ENCODE data around the gene ARRDC3. TPM values are rescaled to one million over a fixed set of nuclear protein-coding genes. Genes with fewer than 3 reads are reported as not detected.

Gene ARRDC3
- total and polyA plus RNA-seq, 8 donors: 7.3 to 79.6 (median 16.4) TPM

DNA sequence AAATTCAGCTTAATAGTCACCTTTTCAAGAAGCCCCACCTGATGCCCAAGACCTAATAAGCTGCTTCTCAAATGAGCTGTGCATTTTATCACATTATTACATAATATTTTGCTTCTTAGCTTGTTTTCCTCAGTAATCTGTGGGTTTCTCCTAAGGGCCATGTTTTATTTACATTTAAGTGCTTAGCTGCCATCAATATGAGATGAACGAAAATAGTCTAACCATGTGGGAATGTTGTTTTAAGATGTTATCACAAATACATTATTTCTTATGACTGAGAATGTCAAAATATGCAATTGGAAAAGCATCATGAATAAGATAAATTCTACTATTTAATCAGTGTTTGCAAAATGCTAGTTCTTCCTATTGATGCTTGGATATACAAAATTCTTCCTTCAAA, 10.1 kb downstream of the ARRDC3 start:
- Histone ChIP-seq H3K9me3 (no peaks in the 10 kb centered on the region), H3K4me1 (peaks cover 2 to 46% (median 29%) of the 10 kb centered on the region in 3 donors), H3K4me3 (no peak overlapping the region), H3K36me3 (peaks cover 0 to 78% (median 44%) of the 10 kb centered on the region in 3 donors), H3K27ac (no peak overlapping the region), H3K27me3 (no peaks in the 10 kb centered on the region)
- intact Hi-C loops (cut with DNase I): no loop called here
- DNase-seq (no peak), FAIRE-seq (peak; percentile 71), ATAC-seq (no peak)
- TF ChIP-seq, protein P1, sequence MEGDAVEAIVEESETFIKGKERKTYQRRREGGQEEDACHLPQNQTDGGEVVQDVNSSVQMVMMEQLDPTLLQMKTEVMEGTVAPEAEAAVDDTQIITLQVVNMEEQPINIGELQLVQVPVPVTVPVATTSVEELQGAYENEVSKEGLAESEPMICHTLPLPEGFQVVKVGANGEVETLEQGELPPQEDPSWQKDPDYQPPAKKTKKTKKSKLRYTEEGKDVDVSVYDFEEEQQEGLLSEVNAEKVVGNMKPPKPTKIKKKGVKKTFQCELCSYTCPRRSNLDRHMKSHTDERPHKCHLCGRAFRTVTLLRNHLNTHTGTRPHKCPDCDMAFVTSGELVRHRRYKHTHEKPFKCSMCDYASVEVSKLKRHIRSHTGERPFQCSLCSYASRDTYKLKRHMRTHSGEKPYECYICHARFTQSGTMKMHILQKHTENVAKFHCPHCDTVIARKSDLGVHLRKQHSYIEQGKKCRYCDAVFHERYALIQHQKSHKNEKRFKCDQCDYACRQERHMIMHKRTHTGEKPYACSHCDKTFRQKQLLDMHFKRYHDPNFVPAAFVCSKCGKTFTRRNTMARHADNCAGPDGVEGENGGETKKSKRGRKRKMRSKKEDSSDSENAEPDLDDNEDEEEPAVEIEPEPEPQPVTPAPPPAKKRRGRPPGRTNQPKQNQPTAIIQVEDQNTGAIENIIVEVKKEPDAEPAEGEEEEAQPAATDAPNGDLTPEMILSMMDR (IDR thresholded peaks at IDR 0.05): no peak
- 40 to 47% methylated on average over 1 of the region's 1 CpG for WGBS, 2 donors

DNA sequence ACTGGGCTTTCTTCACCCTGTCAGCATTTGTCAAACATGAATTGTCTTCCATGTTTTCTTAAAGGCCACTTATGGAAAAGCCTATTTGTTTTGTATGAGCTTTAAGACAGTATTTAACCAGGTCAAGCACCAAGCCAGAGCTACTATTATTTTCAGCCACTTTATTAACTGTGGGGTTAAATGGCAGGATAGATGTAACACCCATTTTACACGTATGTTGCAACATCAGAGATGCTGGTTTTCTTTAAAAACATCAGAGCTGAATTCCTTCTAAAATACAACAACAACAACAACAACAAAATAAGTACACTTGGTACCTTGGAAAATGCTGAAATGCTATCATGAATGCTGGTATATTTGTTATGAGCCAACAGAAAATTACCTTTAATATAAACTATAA, 13.6 kb downstream of the ARRDC3 start:
- H3K27ac ChIP-seq: no peak overlapping the region
- intact Hi-C loops (cut with DNase I): no loop called here
- peaks cover 0 to 53% (median 39%) of the 10 kb centered on the region in 3 donors for H3K36me3 ChIP-seq
- H3K9me3 ChIP-seq: no peaks in the 10 kb centered on the region
- H3K4me3 ChIP-seq: no peak overlapping the region
- no peak for DNase-seq
- peaks cover 0 to 18% (median 3%) of the 10 kb centered on the region in 3 donors for H3K4me1 ChIP-seq
- TF ChIP-seq, protein P1 (IDR thresholded peaks at IDR 0.05): no peak
- H3K27me3 ChIP-seq: no peaks in the 10 kb centered on the region
- ATAC-seq: peak in 1 of 4 donors; percentile 2
- 36 to 39% methylated on average over 1 of the region's 1 CpG for WGBS, 2 donors
- FAIRE-seq: no peak

DNA sequence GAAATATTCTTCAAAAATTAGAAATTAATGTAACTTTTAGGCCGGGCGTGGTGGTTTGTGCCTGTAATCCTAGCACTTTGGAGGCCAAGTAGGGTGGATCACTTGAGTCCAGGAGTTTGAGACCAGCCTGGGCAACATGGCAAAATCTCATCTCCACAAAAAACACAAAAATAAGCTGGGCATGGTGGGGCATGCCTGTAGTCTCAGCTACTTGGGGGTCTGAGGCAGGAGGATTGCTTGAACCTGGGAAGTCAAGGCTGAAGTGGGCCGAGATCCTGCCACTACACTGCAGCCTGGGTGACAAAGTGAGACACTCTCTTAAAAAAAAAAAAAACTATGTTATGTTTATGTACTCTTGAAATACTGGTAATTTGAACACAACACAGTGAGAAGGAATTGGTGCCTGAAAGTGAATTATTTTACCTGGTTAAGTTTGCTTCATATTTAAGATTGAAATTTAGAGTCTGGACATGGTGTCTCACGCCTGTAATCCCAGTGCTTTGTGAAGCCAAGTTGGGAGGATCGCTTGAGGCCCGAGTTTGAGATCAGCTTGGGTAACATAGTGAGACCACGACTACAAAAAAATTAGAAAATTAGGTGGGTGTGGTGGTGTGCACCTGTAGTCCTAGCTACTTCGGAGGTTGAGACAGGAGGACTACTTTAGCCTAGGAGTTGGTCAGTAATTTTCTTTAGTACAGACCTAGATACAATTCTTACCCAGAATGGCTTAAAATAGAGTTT, 15.0 kb downstream of the ARRDC3 start:
- DNase-seq (no peak), ATAC-seq (no peak), FAIRE-seq (no peak)
- WGBS, 2 donors: 94 to 96% methylated on average over 8 of the region's 8 CpGs
- Histone ChIP-seq H3K9me3 (no peaks in the 10 kb centered on the region), H3K36me3 (peaks cover 0 to 39% (median 30%) of the 10 kb centered on the region in 3 donors), H3K4me1 (peaks cover 0 to 14% (median 1%) of the 10 kb centered on the region in 3 donors), H3K27me3 (no peaks in the 10 kb centered on the region), H3K4me3 (no peak overlapping the region), H3K27ac (no peak overlapping the region)
- TF ChIP-seq, protein P1 (IDR thresholded peaks at IDR 0.05): no peak
- intact Hi-C loops (cut with DNase I): no loop called here

- no peak overlapping the region for H3K27ac ChIP-seq
- H3K4me1 ChIP-seq: peaks cover 0 to 8% (median 0%) of the 10 kb centered on the region in 3 donors
- no peaks in the 10 kb centered on the region for H3K27me3 ChIP-seq
- intact Hi-C loops (cut with DNase I): no loop called here
- peaks cover 0 to 33% (median 25%) of the 10 kb centered on the region in 3 donors for H3K36me3 ChIP-seq
- TF ChIP-seq, protein P1 (IDR thresholded peaks at IDR 0.05): no peak
- H3K9me3 ChIP-seq: no peaks in the 10 kb centered on the region
- no peak overlapping the region for H3K4me3 ChIP-seq
- FAIRE-seq (no peak), DNase-seq (no peak), ATAC-seq (peak in 1 of 4 donors; percentile 7)
Measured at GRCh38 chr5:91367344-91367743, 15.8 kb downstream of the ARRDC3 start.

DNA sequence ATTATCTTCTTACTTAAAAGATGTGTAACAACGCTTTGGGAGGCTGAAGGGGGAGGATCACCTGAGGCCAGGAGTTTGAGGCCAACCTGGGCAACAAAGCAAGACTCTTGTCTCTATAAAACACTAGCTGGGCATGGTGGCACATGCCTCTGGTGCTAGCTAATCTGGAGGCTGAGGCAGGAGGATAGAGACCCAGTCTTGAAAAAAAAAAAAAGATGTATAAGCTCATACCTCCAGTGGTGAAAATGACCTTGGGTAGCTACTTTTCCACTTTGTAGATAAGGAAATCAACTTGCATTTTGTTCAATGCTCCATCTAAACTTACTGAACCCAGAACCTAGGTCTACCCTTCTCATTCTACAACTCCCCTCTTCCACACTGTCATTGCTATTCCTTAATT, 16.6 kb downstream of the ARRDC3 start:
- Histone ChIP-seq H3K36me3 (peaks cover 0 to 25% (median 19%) of the 10 kb centered on the region in 3 donors), H3K4me1 (peaks cover 0 to 8% (median 0%) of the 10 kb centered on the region in 3 donors), H3K27me3 (no peaks in the 10 kb centered on the region), H3K27ac (no peak overlapping the region), H3K9me3 (no peaks in the 10 kb centered on the region), H3K4me3 (no peak overlapping the region)
- WGBS, 2 donors: 89 to 92% methylated on average over 1 of the region's 1 CpG
- DNase-seq (no peak), ATAC-seq (peak in 1 of 4 donors; percentile 29), FAIRE-seq (no peak)
- TF ChIP-seq, protein P1 (IDR thresholded peaks at IDR 0.05): no peak
- intact Hi-C loops (cut with DNase I): no loop called here
